BLaER1 (cell line): ENCODE measurements around the gene PRAMEF1.
"Not testable (repeated sequence)": the region's sequence is repeated elsewhere in the genome, so short reads cannot be mapped to it uniquely, and the experiment has no call there.

Source experiments
- H3K27ac ChIP-seq: shearing (Covaris generic); formaldehyde crosslinking; 2 replicates; pipeline ENCODE4 v1.8.1; 2022
- H3K27me3 ChIP-seq: shearing (Covaris generic); formaldehyde crosslinking; 2 replicates; pipeline ENCODE4 v1.8.1; 2022
- H3K36me3 ChIP-seq: shearing (Covaris generic); formaldehyde crosslinking; 2 replicates; pipeline ENCODE4 v1.8.1; 2022
- H3K4me1 ChIP-seq: shearing (Covaris generic); formaldehyde crosslinking; 2 replicates; pipeline ENCODE4 v1.8.1; 2022
- H3K4me2 ChIP-seq: shearing (Covaris generic); formaldehyde crosslinking; 2 replicates; pipeline ENCODE4 v1.8.1; 2022
- H3K4me3 ChIP-seq: shearing (Covaris generic); formaldehyde crosslinking; 2 replicates; pipeline ENCODE4 v1.8.1; 2022
- H3K9ac ChIP-seq: shearing (Covaris generic); formaldehyde crosslinking; 2 replicates; pipeline ENCODE4 v1.8.1; 2022
- H3K9me3 ChIP-seq: shearing (Covaris generic); formaldehyde crosslinking; 2 replicates; pipeline ENCODE4 v1.8.1; 2022
- H4K20me1 ChIP-seq: shearing (Covaris generic); formaldehyde crosslinking; 2 replicates; pipeline ENCODE4 v1.8.1; 2022
- Cebpa-rat ChIP-seq: shearing (Covaris generic); IDR thresholded peaks from 2 replicates; pipeline ENCODE4 v1.8.1; 2022

PRAMEF1 gene

GRCh38 chr1:12810691-12811408, 19.7 kb downstream of the PRAMEF1 start:
- H3K4me2 ChIP-seq: no peak overlapping the region
- no peak overlapping the region for H3K4me3 ChIP-seq
- H4K20me1 ChIP-seq: no peaks in the 10 kb centered on the region
- no peaks in the 10 kb centered on the region for H3K27me3 ChIP-seq
- no peak for TF ChIP-seq Cebpa-rat
- no peaks in the 10 kb centered on the region for H3K9me3 ChIP-seq
- no peak overlapping the region for H3K9ac ChIP-seq
- H3K36me3 ChIP-seq: no peaks in the 10 kb centered on the region
- H3K4me1 ChIP-seq: no peaks in the 10 kb centered on the region
- H3K27ac ChIP-seq: no peak overlapping the region

- Histone ChIP-seq H3K9ac (no peak overlapping the region), H3K27ac (no peak overlapping the region), H3K4me2 (no peak overlapping the region), H3K4me1 (no peaks in the 10 kb centered on the region), H3K36me3 (no peaks in the 10 kb centered on the region), H4K20me1 (no peaks in the 10 kb centered on the region), H3K9me3 (no peaks in the 10 kb centered on the region), H3K27me3 (no peaks in the 10 kb centered on the region), H3K4me3 (no peak overlapping the region)
- TF ChIP-seq Cebpa-rat: no peak
Observed at GRCh38 chr1:12811409-12811784, 20.2 kb downstream of the PRAMEF1 start.

GRCh38 chr1:12819061-12819460, 27.9 kb downstream of the PRAMEF1 start:
- H3K4me1 ChIP-seq, H3K9ac ChIP-seq, H3K27me3 ChIP-seq, H4K20me1 ChIP-seq, H3K9me3 ChIP-seq, H3K27ac ChIP-seq, H3K4me3 ChIP-seq, H3K36me3 ChIP-seq, H3K4me2 ChIP-seq: not testable (repeated sequence)

GRCh38 chr1:12831310-12831709, 40.1 kb downstream of the PRAMEF1 start, which contains the start of gene PRAMEF11:
Gene PRAMEF11 (minus strand): TSS chr1:12831410. CDS start chr1:12828789, 2,621 bp downstream.
- H3K36me3 ChIP-seq, H3K4me2 ChIP-seq, H3K4me1 ChIP-seq, H3K4me3 ChIP-seq, H3K27me3 ChIP-seq, H4K20me1 ChIP-seq, H3K9ac ChIP-seq, H3K9me3 ChIP-seq, H3K27ac ChIP-seq: not testable (repeated sequence)

GRCh38 chr1:12833251-12833650, 42.1 kb downstream of the PRAMEF1 start:
- not testable (repeated sequence) for H4K20me1 ChIP-seq, H3K4me3 ChIP-seq, H3K27ac ChIP-seq, H3K9me3 ChIP-seq, H3K36me3 ChIP-seq, H3K4me2 ChIP-seq, H3K27me3 ChIP-seq, H3K9ac ChIP-seq, H3K4me1 ChIP-seq
